ENCODE measurements around the gene ELOVL7. TPM values are rescaled to one million over a fixed set of nuclear protein-coding genes. Genes with fewer than 3 reads are reported as not detected.

ELOVL7 gene
- total and polyA plus RNA-seq, 2 of the 4 experiments (the other 2 are of a cell fraction) = 0.18 TPM; not detected in 1

DNA sequence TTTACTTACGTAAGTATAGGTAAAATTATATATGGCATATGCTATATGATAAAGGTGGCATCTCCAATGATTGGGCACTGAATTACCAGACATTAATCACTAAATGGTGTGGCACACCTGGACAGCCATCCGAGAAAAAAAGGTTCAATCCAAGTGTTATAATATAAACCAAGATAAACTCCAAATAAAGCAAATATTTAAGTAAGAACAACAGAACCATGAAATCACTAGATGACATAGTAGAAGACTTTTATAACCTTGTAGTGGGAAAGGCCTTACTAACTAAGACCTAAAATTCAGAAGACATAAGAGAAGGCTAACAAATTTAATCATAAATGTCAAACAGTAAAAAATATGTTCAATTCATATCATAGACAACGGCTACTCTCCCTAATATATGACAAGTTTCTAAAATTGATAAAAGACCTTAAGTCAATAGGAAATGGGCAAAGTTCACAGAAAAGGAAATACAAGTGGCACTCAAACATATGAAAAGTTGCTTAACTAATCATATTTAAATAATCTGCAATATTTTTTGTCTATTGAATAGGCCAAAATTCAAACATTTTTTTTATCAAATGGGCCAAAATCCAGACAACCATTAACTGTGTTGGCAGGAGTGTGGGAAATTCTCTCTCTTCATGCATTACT is 55.1 kb downstream of the ELOVL7 start:
- intact Hi-C loops (cut with micrococcal nuclease) (no loop called here), dilution Hi-C loops (cut with HindIII; ENCODE audit: low sequenced_read_pairs, unreplicated experiment) (no loop called here), in situ Hi-C loops (cut with MboI; ENCODE audit: low sequenced_read_pairs) (no loop called here)
- H3K27ac ChIP-seq (ENCODE audit: insufficient read depth, low read length) = no peak overlapping the region
- no peak overlapping the region for H2AK5ac ChIP-seq (ENCODE audit: low read depth, low read length)
- H3K56ac ChIP-seq (ENCODE audit: extremely low read depth, insufficient read depth, low read length) = no peak overlapping the region
- H3K36me3 ChIP-seq (ENCODE audit: control insufficient read depth, insufficient read depth, low read length) = no peaks in the 10 kb centered on the region
- H2BK15ac ChIP-seq (ENCODE audit: low read depth, low read length) = no peak overlapping the region
- no peak overlapping the region for H4K8ac ChIP-seq (ENCODE audit: low read depth in 2 of 2, low read length in 2 of 2)
- H2BK20ac ChIP-seq (ENCODE audit: low read depth, low read length) = no peak overlapping the region
- no peak overlapping the region for H2BK120ac ChIP-seq (ENCODE audit: low read depth, low read length)
- no peak overlapping the region for H2BK5ac ChIP-seq (ENCODE audit: low read depth, low read length, poor library complexity, severe bottlenecking)
- no peaks in the 10 kb centered on the region for H3K9me3 ChIP-seq (ENCODE audit: control insufficient read depth, insufficient read depth, low read length)
- WGBS, 2 experiments (ENCODE audit: extremely low coverage in 2 of 2, insufficient read length in 1 of 2) = no CpG with 5 or more reads among the region's 3 CpGs
- POLR2A ChIA-PET (ENCODE audit: unreplicated experiment) = no interaction called here
- H2AK9ac ChIP-seq (replicated peaks; ENCODE audit: low read depth, low read length, poor library complexity) = no peak overlapping the region
- DNase-seq (no peak), ATAC-seq (ENCODE audit: low read depth) (no peak)
- no peak overlapping the region for H3K4me3 ChIP-seq (ENCODE audit: insufficient read depth, low read depth, low read length)
- CTCF ChIA-PET = no interaction called here
- H3K4ac ChIP-seq (ENCODE audit: low read depth, low read length) = no peak overlapping the region
- H3K4me1 ChIP-seq (ENCODE audit: control insufficient read depth, insufficient read depth, low read length) = no peaks in the 10 kb centered on the region
- H3K27me3 ChIP-seq (ENCODE audit: control insufficient read depth, insufficient read depth, low read length) = no peaks in the 10 kb centered on the region
- H3K79me1 ChIP-seq (ENCODE audit: low read depth in 1 of 2, low read length in 2 of 2) = no peaks in the 10 kb centered on the region
- no peaks in the 10 kb centered on the region for H4K20me1 ChIP-seq (ENCODE audit: insufficient read depth, low read length)
- no peak overlapping the region for H3K14ac ChIP-seq (replicated peaks; ENCODE audit: low read depth, low read length)
- H3K9ac ChIP-seq (ENCODE audit: low read depth, low read length) = no peak overlapping the region
- H2AFZ ChIP-seq (replicated peaks; ENCODE audit: low read length, poor library complexity) = no peak overlapping the region
- no peak overlapping the region for H3K23ac ChIP-seq (ENCODE audit: low read depth, low read length)
- TF ChIP-seq MAFK (IDR thresholded peaks at IDR 0.05; ENCODE audit: low read depth, low read length) (no peak), CHD1 (IDR thresholded peaks at IDR 0.05; ENCODE audit: low read depth, low read length) (no peak), BHLHE40 (IDR thresholded peaks at IDR 0.05; ENCODE audit: low read depth, low read length) (no peak), CEBPB (IDR thresholded peaks at IDR 0.05; ENCODE audit: low read depth, low read length) (no peak), FOS (IDR thresholded peaks at IDR 0.05; ENCODE audit: low read depth, low read length) (no peak), SMC3 (IDR thresholded peaks at IDR 0.05; ENCODE audit: low read depth, low read length) (no peak), RCOR1 (IDR thresholded peaks at IDR 0.05; ENCODE audit: insufficient replicate concordance, low read length) (no peak), RFX5 (IDR thresholded peaks at IDR 0.05; ENCODE audit: low read depth, low read length) (no peak)
- TF ChIP-seq, protein P1, sequence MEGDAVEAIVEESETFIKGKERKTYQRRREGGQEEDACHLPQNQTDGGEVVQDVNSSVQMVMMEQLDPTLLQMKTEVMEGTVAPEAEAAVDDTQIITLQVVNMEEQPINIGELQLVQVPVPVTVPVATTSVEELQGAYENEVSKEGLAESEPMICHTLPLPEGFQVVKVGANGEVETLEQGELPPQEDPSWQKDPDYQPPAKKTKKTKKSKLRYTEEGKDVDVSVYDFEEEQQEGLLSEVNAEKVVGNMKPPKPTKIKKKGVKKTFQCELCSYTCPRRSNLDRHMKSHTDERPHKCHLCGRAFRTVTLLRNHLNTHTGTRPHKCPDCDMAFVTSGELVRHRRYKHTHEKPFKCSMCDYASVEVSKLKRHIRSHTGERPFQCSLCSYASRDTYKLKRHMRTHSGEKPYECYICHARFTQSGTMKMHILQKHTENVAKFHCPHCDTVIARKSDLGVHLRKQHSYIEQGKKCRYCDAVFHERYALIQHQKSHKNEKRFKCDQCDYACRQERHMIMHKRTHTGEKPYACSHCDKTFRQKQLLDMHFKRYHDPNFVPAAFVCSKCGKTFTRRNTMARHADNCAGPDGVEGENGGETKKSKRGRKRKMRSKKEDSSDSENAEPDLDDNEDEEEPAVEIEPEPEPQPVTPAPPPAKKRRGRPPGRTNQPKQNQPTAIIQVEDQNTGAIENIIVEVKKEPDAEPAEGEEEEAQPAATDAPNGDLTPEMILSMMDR (conservative IDR thresholded peaks at IDR 0.05; ENCODE audit: low read depth, low read length) = no peak
- H3K9me1 ChIP-seq (ENCODE audit: insufficient read depth, low read length) = no peaks in the 10 kb centered on the region
- no peak overlapping the region for H3K18ac ChIP-seq (ENCODE audit: low read depth, low read length)
- no TSS peak for BruUV-seq (replicated peaks)
- H4K91ac ChIP-seq (ENCODE audit: insufficient read depth, low read depth, low read length) = no peak overlapping the region
- H4K5ac ChIP-seq (ENCODE audit: low read depth, low read length) = no peak overlapping the region
- H3K4me2 ChIP-seq (ENCODE audit: low read depth, low read length) = no peak overlapping the region

Measured in IMR-90 (cell line).